Mesendoderm (in vitro differentiated cells): ENCODE measurements around the gene CHP1.
"Not testable (repeated sequence)": the region's sequence is repeated elsewhere in the genome, so short reads cannot be mapped to it uniquely, and the experiment has no call there.

ENCODE experiments used
- DNase-seq: peaks from one replicate; pipeline ENCODE4 v3.0.0; 2013
- H2AK5ac ChIP-seq: 2 replicates; pipeline ENCODE4 v1.6.1; 2013; ENCODE audit warnings: low read length, inconsistent platforms
- H2BK120ac ChIP-seq: 2 replicates; pipeline ENCODE4 v1.6.1; 2013; ENCODE audit warnings: low read depth, mild to moderate bottlenecking, low read length, moderate library complexity, mixed read lengths
- H2BK15ac ChIP-seq: replicated peaks from 2 replicates; pipeline ENCODE4 v1.6.1; 2013; ENCODE audit warnings: low read depth, mild to moderate bottlenecking, moderate library complexity
- H2BK5ac ChIP-seq: 2 replicates; pipeline ENCODE4 v1.6.1; 2013; ENCODE audit warnings: low read length, inconsistent platforms
- H3K18ac ChIP-seq: 2 replicates; pipeline ENCODE4 v1.6.1; 2013; ENCODE audit warnings: mild to moderate bottlenecking, low read length, mixed read lengths
- H3K23ac ChIP-seq: one replicate; pipeline ENCODE4 v1.6.1; 2013; ENCODE audit warnings: low read length
- H3K27ac ChIP-seq: 2 replicates; pipeline ENCODE4 v1.5.1; 2013; ENCODE audit warnings: low read depth, mild to moderate bottlenecking, inconsistent platforms, low read length, moderate library complexity
- H3K27me3 ChIP-seq: 2 replicates; pipeline ENCODE4 v1.6.1; 2013; ENCODE audit warnings: low read length, control low read depth, mild to moderate bottlenecking, inconsistent platforms; ENCODE audit not compliant: insufficient read depth, poor library complexity
- H3K36me3 ChIP-seq: 2 replicates; pipeline ENCODE4 v1.6.1; 2013; ENCODE audit warnings: low read length, inconsistent platforms; ENCODE audit not compliant: control insufficient read depth, insufficient read depth
- H3K4ac ChIP-seq: one replicate; pipeline ENCODE4 v1.6.1; 2013; ENCODE audit warnings: low read depth, mild to moderate bottlenecking, low read length, moderate library complexity
- H3K4me1 ChIP-seq: 2 replicates; pipeline ENCODE4 v1.6.1; 2013; ENCODE audit warnings: low read depth, low read length, inconsistent platforms; ENCODE audit not compliant: control insufficient read depth
- H3K4me2 ChIP-seq: 2 replicates; pipeline ENCODE4 v1.6.1; 2013; ENCODE audit warnings: low read length
- H3K4me3 ChIP-seq: 2 replicates; pipeline ENCODE4 v1.5.1; 2013; ENCODE audit warnings: mild to moderate bottlenecking, low read length
- H3K56ac ChIP-seq: one replicate; pipeline ENCODE4 v1.6.1; 2013; ENCODE audit warnings: low read length
- H3K79me1 ChIP-seq: 2 replicates; pipeline ENCODE4 v1.6.1; 2013; ENCODE audit warnings: low read length, inconsistent platforms
- H3K79me2 ChIP-seq: 2 replicates; pipeline ENCODE4 v1.6.1; 2013; ENCODE audit warnings: mild to moderate bottlenecking, low read length; ENCODE audit not compliant: control insufficient read depth, insufficient read depth
- H3K9ac ChIP-seq: 2 replicates; pipeline ENCODE4 v1.6.1; 2013; ENCODE audit warnings: low read length, inconsistent platforms
- H4K5ac ChIP-seq: one replicate; pipeline ENCODE4 v1.6.1; 2013; ENCODE audit warnings: low read length
- H4K8ac ChIP-seq: one replicate; pipeline ENCODE4 v1.6.1; 2013; ENCODE audit warnings: low read depth, mild to moderate bottlenecking, control low read depth, low read length, moderate library complexity
- WGBS: extraction: QIAGEN DNeasy Blood & Tissue Kit; methylation state at CpG from one replicate; pipeline ENCODE4 v1.1.7; 2013; ENCODE audit warnings: low lambda C conversion rate, missing lambda C conversion rate; ENCODE audit not compliant: insufficient coverage; ENCODE audit errors: extremely low coverage; 5-methylcytosine and 5-hydroxymethylcytosine counted together

The CHP1 gene

GRCh38 chr15:41288464-41288863 lies 57.4 kb downstream of the CHP1 start:
- H4K5ac ChIP-seq = no peak overlapping the region
- no peak overlapping the region for H2BK120ac ChIP-seq
- no peak overlapping the region for H3K18ac ChIP-seq
- peaks cover 9% of the 10 kb centered on the region for H3K36me3 ChIP-seq
- no CpG with 5 or more reads among the region's 1 CpG for WGBS
- H3K27me3 ChIP-seq = no peaks in the 10 kb centered on the region
- peaks cover 1% of the 10 kb centered on the region for H3K4me1 ChIP-seq
- H3K23ac ChIP-seq = no peak overlapping the region
- H3K4me2 ChIP-seq = no peak overlapping the region
- H2BK15ac ChIP-seq = no peak overlapping the region
- H3K4ac ChIP-seq = no peak overlapping the region
- no peak overlapping the region for H2AK5ac ChIP-seq
- peaks cover 33% of the 10 kb centered on the region for H3K79me2 ChIP-seq
- H3K27ac ChIP-seq = no peak overlapping the region
- no peak overlapping the region for H4K8ac ChIP-seq
- no peak overlapping the region for H3K9ac ChIP-seq
- no peak for DNase-seq
- no peak overlapping the region for H3K4me3 ChIP-seq
- no peak overlapping the region for H2BK5ac ChIP-seq
- H3K56ac ChIP-seq = peak overlapping the region; percentile 25
- peaks cover 6% of the 10 kb centered on the region for H3K79me1 ChIP-seq

GRCh38 chr15:41289953-41290352 lies 58.9 kb downstream of the CHP1 start:
- Histone ChIP-seq H3K23ac (no peak overlapping the region), H2AK5ac (no peak overlapping the region), H4K5ac (no peak overlapping the region), H3K27me3 (no peaks in the 10 kb centered on the region), H3K4me3 (no peak overlapping the region), H3K36me3 (peaks cover 9% of the 10 kb centered on the region), H4K8ac (no peak overlapping the region), H3K79me2 (peaks cover 26% of the 10 kb centered on the region), H3K4me2 (no peak overlapping the region), H2BK5ac (no peak overlapping the region), H3K27ac (no peak overlapping the region), H3K4ac (no peak overlapping the region), H3K9ac (no peak overlapping the region), H2BK15ac (no peak overlapping the region), H3K56ac (no peak overlapping the region), H3K4me1 (peaks cover 1% of the 10 kb centered on the region), H3K18ac (no peak overlapping the region), H2BK120ac (no peak overlapping the region), H3K79me1 (peaks cover 11% of the 10 kb centered on the region)
- no peak for DNase-seq
- WGBS = no CpG with 5 or more reads among the region's 2 CpGs

GRCh38 chr15:41291065-41291631 lies 60.1 kb downstream of the CHP1 start:
- H3K18ac ChIP-seq = no peak overlapping the region
- H3K27me3 ChIP-seq = no peaks in the 10 kb centered on the region
- no peak overlapping the region for H2BK5ac ChIP-seq
- no peak overlapping the region for H3K4ac ChIP-seq
- no peak overlapping the region for H3K4me3 ChIP-seq
- H2BK120ac ChIP-seq = no peak overlapping the region
- peaks cover 20% of the 10 kb centered on the region for H3K79me2 ChIP-seq
- H3K79me1 ChIP-seq = peaks cover 11% of the 10 kb centered on the region
- no peak overlapping the region for H4K8ac ChIP-seq
- peaks cover 1% of the 10 kb centered on the region for H3K4me1 ChIP-seq
- H3K9ac ChIP-seq = no peak overlapping the region
- no peak overlapping the region for H3K23ac ChIP-seq
- H3K56ac ChIP-seq = no peak overlapping the region
- H2BK15ac ChIP-seq = no peak overlapping the region
- H2AK5ac ChIP-seq = no peak overlapping the region
- no peak for DNase-seq
- peaks cover 9% of the 10 kb centered on the region for H3K36me3 ChIP-seq
- no peak overlapping the region for H3K27ac ChIP-seq
- WGBS = no CpG with 5 or more reads among the region's 9 CpGs
- H4K5ac ChIP-seq = no peak overlapping the region
- no peak overlapping the region for H3K4me2 ChIP-seq

- Histone ChIP-seq H3K56ac (no peak overlapping the region), H4K5ac (no peak overlapping the region)
Observed at GRCh38 chr15:41292521-41292920, 61.5 kb downstream of the CHP1 start.

GRCh38 chr15:41301139-41301538 lies 70.1 kb downstream of the CHP1 start:
- H3K4me1 ChIP-seq, H3K27me3 ChIP-seq, H3K79me2 ChIP-seq, H3K4me3 ChIP-seq, H3K4ac ChIP-seq, H3K4me2 ChIP-seq, H3K9ac ChIP-seq, H3K79me1 ChIP-seq, H3K56ac ChIP-seq, H2AK5ac ChIP-seq, H3K18ac ChIP-seq, H4K5ac ChIP-seq, H3K36me3 ChIP-seq, H3K23ac ChIP-seq, H4K8ac ChIP-seq, H3K27ac ChIP-seq, H2BK120ac ChIP-seq, DNase-seq, H2BK15ac ChIP-seq, H2BK5ac ChIP-seq: not testable (repeated sequence)
- no CpG with 5 or more reads among the region's 2 CpGs for WGBS

More at GRCh38 chr15:41292521-41292920, 61.5 kb downstream of the CHP1 start:
- Histone ChIP-seq H3K4me1 (peaks cover 1% of the 10 kb centered on the region), H4K8ac (no peak overlapping the region), H3K79me1 (peaks cover 11% of the 10 kb centered on the region), H3K36me3 (peaks cover 7% of the 10 kb centered on the region), H2AK5ac (no peak overlapping the region), H3K4ac (no peak overlapping the region), H2BK5ac (no peak overlapping the region), H3K79me2 (peaks cover 14% of the 10 kb centered on the region), H2BK120ac (no peak overlapping the region), H3K18ac (no peak overlapping the region), H3K4me3 (no peak overlapping the region), H3K27ac (no peak overlapping the region), H2BK15ac (no peak overlapping the region), H3K23ac (no peak overlapping the region), H3K9ac (no peak overlapping the region), H3K27me3 (no peaks in the 10 kb centered on the region), H3K4me2 (no peak overlapping the region)
- WGBS = no CpG with 5 or more reads among the region's 1 CpG
- no peak for DNase-seq

- H3K4me2 ChIP-seq = no peak overlapping the region
- H3K27ac ChIP-seq = no peak overlapping the region
- DNase-seq = no peak
- no peaks in the 10 kb centered on the region for H3K36me3 ChIP-seq
- no peak overlapping the region for H2BK5ac ChIP-seq
- no peak overlapping the region for H4K8ac ChIP-seq
- H2BK15ac ChIP-seq = no peak overlapping the region
- H2BK120ac ChIP-seq = no peak overlapping the region
- H3K23ac ChIP-seq = no peak overlapping the region
- no peak overlapping the region for H2AK5ac ChIP-seq
- H3K4me3 ChIP-seq = no peak overlapping the region
- no peak overlapping the region for H3K4ac ChIP-seq
- no peaks in the 10 kb centered on the region for H3K79me1 ChIP-seq
- H3K4me1 ChIP-seq = no peaks in the 10 kb centered on the region
- no peak overlapping the region for H4K5ac ChIP-seq
- no peak overlapping the region for H3K9ac ChIP-seq
- H3K27me3 ChIP-seq = no peaks in the 10 kb centered on the region
- WGBS = no CpG with 5 or more reads among the region's 1 CpG
- no peaks in the 10 kb centered on the region for H3K79me2 ChIP-seq
- H3K56ac ChIP-seq = no peak overlapping the region
- no peak overlapping the region for H3K18ac ChIP-seq
Observed at GRCh38 chr15:41301587-41301986, 70.5 kb downstream of the CHP1 start.
